Activated T-helper 1 cell treated with anti-CD3 and anti-CD28 coated beads, Interleukin-12 subunit alpha, Interleukin-12 subunit beta, Interleukin-2, Interleukin-4 antibody, amounts not matched to agents 30 ng/mL and 10 ng/mL and 1 ng/mL, durations not matched to agents 14 hours and 24 hours and 36 hours (primary cell): ENCODE data around the gene MS4A4E. TPM values are rescaled to one million over a fixed set of nuclear protein-coding genes. Genes with fewer than 3 reads are reported as not detected.

Experiments used
- DNase-seq: peaks from one replicate; pipeline ENCODE4 v3.0.0; 2021; ENCODE audit warnings: low spot score
- H3K27ac Mint-ChIP-seq: one replicate; pipeline ENCODE4 v1.8.0; 2021; ENCODE audit warnings: mild to moderate bottlenecking, mixed read lengths
- H3K27me3 Mint-ChIP-seq: one replicate; pipeline ENCODE4 v1.8.0; 2022; ENCODE audit warnings: mild to moderate bottlenecking, moderate library complexity, mixed read lengths; ENCODE audit not compliant: insufficient read depth
- H3K36me3 Mint-ChIP-seq: one replicate; pipeline ENCODE4 v1.8.0; 2021; ENCODE audit warnings: low read depth, mixed read lengths
- H3K4me1 Mint-ChIP-seq: one replicate; pipeline ENCODE4 v1.8.0; 2021; ENCODE audit warnings: low read depth, mixed read lengths
- H3K4me3 Mint-ChIP-seq: one replicate; pipeline ENCODE4 v1.8.0; 2021; ENCODE audit warnings: mild to moderate bottlenecking, moderate library complexity, mixed read lengths
- H3K9me3 Mint-ChIP-seq: one replicate; pipeline ENCODE4 v1.8.0; 2021; ENCODE audit warnings: mixed read lengths
- intact Hi-C: fragments of 100-400 bp; cut with micrococcal nuclease; formaldehyde crosslinking; loops from one replicate; pipeline ENCODE4 v1.15.1; 2024
- total RNA-seq: library from RNA; stranded (reverse); gene quantifications from 2 replicates; pipeline ENCODE4 v1.2.3, GENCODE V29; 2022

MS4A4E gene
- total RNA-seq, 1 donor from 2014 or later, result not detected

DNA sequence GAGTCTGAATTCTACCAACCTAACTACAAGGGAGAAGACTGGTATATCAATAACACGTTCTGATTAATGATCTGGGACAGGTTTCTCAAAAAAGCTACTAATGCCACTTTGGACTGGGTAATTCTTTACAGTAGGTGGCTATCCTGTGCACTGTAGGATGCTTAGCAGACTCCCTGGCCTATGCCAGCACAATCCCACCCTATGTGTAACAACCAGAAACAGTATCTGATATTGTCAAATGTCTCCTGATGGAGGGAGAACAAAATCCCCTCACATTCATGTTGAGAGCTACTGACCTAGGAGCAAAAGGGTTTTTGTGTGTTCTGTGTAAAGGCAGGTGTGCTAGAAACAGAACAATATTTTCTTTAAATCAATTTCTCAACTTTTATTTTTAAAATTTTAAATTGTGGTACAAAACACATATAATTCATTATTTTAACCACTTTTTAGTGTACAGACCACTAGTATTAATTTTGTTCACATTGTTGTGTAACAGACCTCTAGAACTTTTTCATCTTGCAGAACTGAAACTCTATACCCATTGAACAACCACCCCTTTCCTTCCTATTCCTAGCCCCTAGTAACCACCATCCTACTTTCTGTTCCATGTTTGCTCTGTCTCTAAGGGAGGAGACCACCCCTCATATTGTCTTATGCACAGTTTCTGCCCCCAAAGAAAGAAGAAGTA is 58.0 kb downstream of the MS4A4E start:
- Mint-ChIP-seq H3K27me3 (peaks cover 5% of the 10 kb centered on the region), H3K9me3 (no peaks in the 10 kb centered on the region), H3K36me3 (no peaks in the 10 kb centered on the region), H3K4me3 (no peak overlapping the region), H3K4me1 (no peaks in the 10 kb centered on the region), H3K27ac (no peak overlapping the region)
- intact Hi-C loops, result no loop called here
- no peak for DNase-seq

DNA sequence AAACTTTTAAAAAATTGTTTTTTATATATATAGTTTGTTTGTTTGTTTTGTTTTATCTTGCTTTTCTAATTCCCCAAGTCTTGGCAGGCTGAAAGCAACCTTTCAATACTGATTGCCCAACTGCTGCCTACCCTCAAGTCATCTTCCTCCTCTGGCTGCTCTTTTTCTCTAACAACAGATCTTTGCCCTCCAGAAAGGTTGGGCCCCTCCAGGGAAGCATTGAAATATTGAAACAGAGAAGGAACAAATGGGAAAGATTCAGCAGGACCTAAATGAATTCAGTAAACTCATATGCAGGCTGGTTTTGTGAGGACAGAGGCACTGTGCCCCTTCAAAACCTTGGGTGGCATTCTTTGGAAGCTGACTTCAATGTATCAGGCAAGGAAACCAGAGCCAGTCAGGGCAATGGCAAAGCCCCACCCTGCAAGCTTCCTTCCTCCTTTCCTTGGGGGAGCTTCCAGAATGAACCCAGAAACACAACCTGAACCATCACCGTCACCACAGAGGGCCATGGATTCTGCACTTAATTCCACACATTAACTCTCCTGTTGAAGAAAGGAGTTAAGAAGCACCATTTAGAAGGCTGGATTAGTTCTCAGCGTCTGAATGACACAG is 59.2 kb downstream of the MS4A4E start:
- H3K36me3 Mint-ChIP-seq, result no peaks in the 10 kb centered on the region
- H3K4me1 Mint-ChIP-seq, result no peaks in the 10 kb centered on the region
- intact Hi-C loops, result no loop called here
- H3K27me3 Mint-ChIP-seq, result peaks cover 7% of the 10 kb centered on the region
- no peak overlapping the region for H3K27ac Mint-ChIP-seq
- DNase-seq, result no peak
- no peaks in the 10 kb centered on the region for H3K9me3 Mint-ChIP-seq
- no peak overlapping the region for H3K4me3 Mint-ChIP-seq

DNA sequence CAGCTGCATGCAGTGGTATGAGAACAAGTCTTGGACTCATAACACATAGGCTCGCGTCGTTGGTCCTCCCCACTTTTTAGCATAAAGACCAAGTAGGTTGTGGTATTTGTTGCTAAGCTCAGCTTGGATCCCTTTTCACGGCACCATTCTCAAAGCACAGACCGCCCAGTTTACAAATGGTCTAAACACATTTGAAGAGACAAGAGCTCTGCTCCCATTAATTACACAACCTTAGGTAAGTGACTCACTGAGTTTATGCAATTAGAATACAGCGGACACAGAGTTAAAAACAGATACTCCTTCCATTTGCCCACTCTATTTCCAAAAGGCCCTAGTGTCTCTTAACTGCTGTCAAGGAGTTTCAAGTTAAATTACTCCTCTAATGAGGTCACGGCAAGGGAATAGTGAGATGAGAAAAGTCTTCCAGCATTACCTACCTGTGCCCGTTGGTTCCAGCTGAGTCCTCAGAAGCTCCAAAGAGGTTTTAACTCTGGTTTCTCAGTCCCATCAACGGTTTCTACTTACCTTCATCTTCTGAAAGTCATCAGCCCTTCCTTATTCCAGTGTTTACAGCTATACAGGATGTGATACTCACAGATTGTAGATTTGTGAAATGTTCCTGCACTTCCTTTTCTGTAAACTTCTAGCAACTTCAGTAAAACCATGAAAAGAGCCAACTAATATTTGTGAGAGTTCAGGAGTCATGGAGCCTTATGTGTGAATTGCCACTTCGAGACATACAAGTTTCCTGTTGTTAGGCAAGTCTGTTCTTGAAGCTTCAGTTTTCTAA is 60.2 kb downstream of the MS4A4E start, which contains the start of gene MS4A6A:
TSS of gene MS4A6A (minus strand) at position 543 of the 790 bp plus-strand sequence. CDS start 1,356 bp downstream, outside the sequence.
- H3K27ac Mint-ChIP-seq, result no peak within 1 kb of the TSS
- DNase-seq, result no peak
- H3K9me3 Mint-ChIP-seq, result no peaks in the 10 kb centered on the region
- intact Hi-C loops, result no loop called here
- no peaks in the 10 kb centered on the region for H3K36me3 Mint-ChIP-seq
- H3K4me1 Mint-ChIP-seq, result no peaks in the 10 kb centered on the region
- H3K4me3 Mint-ChIP-seq, result no peak within 1 kb of the TSS
- H3K27me3 Mint-ChIP-seq, result peaks cover 7% of the 10 kb centered on the region

DNA sequence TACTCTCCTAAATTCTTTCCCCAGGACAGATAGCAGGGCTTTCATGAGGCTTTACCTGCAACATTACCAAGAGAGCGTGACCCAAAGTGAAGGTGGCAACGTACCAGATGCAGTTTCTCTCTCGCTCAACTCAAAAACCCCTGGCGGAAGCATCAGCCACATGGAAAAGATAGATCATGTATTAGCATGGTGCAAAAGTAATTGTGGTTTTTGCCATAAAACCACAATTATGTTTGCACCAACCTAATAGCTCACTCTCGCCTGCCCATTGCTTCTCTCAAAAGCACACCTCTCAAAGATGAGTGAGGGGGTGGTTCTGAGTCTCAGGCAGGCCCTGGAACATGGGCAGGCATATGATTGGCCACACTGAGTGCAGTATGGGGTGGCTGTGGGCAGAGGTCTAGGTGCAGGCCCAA is 67.1 kb downstream of the MS4A4E start:
- DNase-seq, result no peak
- Mint-ChIP-seq H3K9me3 (peaks cover 3% of the 10 kb centered on the region), H3K27me3 (peaks cover 4% of the 10 kb centered on the region), H3K36me3 (no peaks in the 10 kb centered on the region), H3K4me3 (no peak overlapping the region), H3K4me1 (no peaks in the 10 kb centered on the region), H3K27ac (no peak overlapping the region)
- intact Hi-C loops, result no loop called here

DNA sequence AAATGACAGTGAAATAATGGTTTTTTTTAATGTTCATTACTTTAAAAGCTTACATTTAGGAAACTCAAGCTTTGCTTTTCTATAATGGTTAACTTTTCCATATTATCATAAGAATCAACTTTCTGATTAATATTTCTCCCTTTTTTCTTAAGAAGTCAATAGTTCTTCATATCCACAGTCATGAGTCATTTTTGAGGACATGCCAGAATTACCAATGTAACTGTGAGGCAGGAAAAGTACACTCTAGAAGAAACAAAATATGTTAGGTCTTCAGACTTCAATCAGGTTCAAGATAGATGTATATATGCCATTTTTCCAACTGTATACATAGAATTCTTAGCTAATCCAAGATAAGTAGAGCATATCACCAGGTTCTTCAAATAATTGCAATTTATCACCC is 70.9 kb downstream of the MS4A4E start:
- Mint-ChIP-seq H3K36me3 (no peaks in the 10 kb centered on the region), H3K4me1 (no peaks in the 10 kb centered on the region), H3K27me3 (peaks cover 2% of the 10 kb centered on the region), H3K9me3 (peaks cover 24% of the 10 kb centered on the region), H3K27ac (no peak overlapping the region), H3K4me3 (no peak overlapping the region)
- no peak for DNase-seq
- intact Hi-C loops, result no loop called here

DNA sequence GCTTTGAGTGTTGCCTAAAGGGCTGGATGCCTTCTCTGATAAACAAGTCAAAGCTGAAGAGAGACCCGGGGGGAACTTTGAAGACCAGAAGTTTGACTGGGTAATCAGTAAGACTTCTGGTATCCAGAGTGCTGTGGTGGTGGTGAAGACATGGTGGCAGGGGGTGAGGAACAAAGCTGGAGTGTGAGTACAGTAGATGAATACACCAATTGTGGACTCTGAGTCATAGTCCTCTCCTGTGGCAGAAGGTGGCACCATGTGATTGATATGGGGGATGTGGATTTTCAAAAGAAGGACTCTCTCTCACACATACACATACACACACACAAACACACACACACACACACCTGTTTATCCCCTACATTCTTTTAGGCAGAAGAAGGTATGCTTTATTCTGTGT is 72.4 kb downstream of the MS4A4E start:
- H3K27me3 Mint-ChIP-seq, result peaks cover 2% of the 10 kb centered on the region
- no peak overlapping the region for H3K27ac Mint-ChIP-seq
- no peak overlapping the region for H3K4me3 Mint-ChIP-seq
- no peaks in the 10 kb centered on the region for H3K4me1 Mint-ChIP-seq
- no peak for DNase-seq
- H3K36me3 Mint-ChIP-seq, result no peaks in the 10 kb centered on the region
- peaks cover 27% of the 10 kb centered on the region for H3K9me3 Mint-ChIP-seq
- intact Hi-C loops, result no loop called here

DNA sequence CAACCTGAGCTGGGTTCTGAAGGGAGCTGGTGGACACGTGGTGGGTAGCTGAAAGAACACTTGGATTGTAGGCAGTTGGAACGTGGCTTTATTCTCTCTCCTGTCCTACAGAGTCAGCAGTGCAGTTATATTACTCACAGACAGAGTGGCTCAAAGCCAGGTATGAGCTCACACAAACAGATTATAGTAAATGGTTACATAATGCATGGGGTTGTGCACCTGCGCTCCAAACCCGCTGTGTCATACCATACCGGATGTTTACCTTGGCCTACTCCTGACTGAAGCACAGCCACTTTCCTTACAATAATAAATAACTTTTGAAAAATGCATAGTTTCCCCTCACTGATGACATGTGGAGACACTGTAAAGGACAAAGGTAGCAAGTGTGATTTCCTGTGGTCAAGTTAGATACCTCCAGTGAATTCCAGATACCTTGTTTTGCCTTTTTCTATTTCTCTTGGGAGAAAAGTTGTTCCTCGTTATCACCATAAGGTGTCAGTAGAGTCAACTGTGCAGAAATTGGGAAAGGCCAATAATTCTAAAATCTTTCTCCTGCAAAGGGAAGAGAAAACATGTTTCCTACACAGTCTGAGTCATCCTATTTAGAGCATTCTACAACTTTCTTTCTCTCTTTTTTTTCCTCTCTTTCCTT is 73.5 kb downstream of the MS4A4E start:
- Mint-ChIP-seq H3K4me3 (no peak overlapping the region), H3K4me1 (peaks cover 5% of the 10 kb centered on the region), H3K9me3 (peaks cover 32% of the 10 kb centered on the region), H3K27me3 (no peaks in the 10 kb centered on the region), H3K27ac (no peak overlapping the region), H3K36me3 (no peaks in the 10 kb centered on the region)
- DNase-seq, result no peak
- intact Hi-C loops, result no loop called here

DNA sequence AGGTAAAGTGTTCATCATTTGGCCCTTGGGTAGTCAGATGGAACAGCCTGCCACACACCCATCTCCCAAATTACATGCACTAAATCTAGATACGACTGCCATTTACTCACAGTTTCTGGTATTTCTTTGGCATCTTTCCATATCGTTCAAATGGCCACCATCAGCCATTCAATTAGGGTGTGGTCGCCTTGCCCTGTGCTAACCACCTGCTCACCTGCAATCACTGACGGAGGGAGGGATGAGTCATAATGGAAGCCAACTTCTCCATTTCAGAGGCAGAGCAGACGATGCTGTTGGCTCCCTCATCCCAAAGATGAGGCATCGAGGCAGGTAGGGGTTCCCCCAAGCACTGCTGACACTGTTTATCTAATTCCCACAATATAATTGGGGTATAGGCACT is 74.6 kb downstream of the MS4A4E start:
- H3K27me3 Mint-ChIP-seq, result no peaks in the 10 kb centered on the region
- no peak for DNase-seq
- peaks cover 37% of the 10 kb centered on the region for H3K9me3 Mint-ChIP-seq
- peaks cover 5% of the 10 kb centered on the region for H3K4me1 Mint-ChIP-seq
- no peak overlapping the region for H3K4me3 Mint-ChIP-seq
- intact Hi-C loops, result no loop called here
- H3K27ac Mint-ChIP-seq, result no peak overlapping the region
- no peaks in the 10 kb centered on the region for H3K36me3 Mint-ChIP-seq

DNA sequence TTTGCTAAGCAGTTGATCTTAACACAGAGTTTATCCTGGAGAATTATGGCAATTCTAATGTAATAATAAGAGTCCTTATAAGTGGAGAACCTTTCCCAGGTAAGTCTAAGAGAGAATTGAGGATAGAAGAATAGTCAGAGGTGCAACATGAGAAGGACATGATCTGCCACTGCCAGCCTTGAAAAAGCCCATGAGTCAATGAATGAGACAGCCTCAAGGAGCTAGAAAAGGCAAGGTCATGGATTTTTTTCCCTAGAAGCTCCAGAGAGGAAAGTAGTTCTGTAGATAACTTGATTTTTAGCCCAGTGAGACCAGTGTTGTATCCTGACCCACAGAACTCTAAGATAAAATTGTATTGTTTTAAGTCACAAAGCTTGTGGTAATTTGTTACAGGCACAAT is 77.0 kb downstream of the MS4A4E start:
- Mint-ChIP-seq H3K36me3 (no peaks in the 10 kb centered on the region), H3K4me1 (peaks cover 5% of the 10 kb centered on the region), H3K27me3 (no peaks in the 10 kb centered on the region), H3K27ac (no peak overlapping the region), H3K9me3 (peaks cover 34% of the 10 kb centered on the region), H3K4me3 (no peak overlapping the region)
- DNase-seq, result no peak
- intact Hi-C loops, result no loop called here

DNA sequence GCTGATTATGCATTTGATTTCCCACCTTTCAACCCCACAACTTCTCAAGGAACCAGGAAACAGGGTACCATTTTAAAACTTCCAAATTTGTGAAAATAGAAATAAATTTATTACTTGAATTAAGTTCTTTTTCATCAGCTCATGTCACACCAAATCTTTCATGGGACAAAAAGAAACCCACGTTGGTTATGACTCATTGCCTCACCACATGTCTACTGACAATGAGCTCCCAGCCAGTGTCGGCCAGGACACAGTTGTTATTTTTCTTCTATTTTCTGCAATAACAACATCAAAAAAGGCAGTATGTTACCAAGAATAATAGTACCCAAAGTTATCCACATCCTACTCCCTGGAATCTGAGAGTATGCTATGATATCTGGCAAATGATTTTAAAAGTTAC is 77.4 kb downstream of the MS4A4E start:
- Mint-ChIP-seq H3K4me3 (no peak overlapping the region), H3K9me3 (peaks cover 30% of the 10 kb centered on the region), H3K36me3 (no peaks in the 10 kb centered on the region), H3K4me1 (peaks cover 5% of the 10 kb centered on the region), H3K27me3 (no peaks in the 10 kb centered on the region), H3K27ac (no peak overlapping the region)
- DNase-seq, result no peak
- intact Hi-C loops, result no loop called here

DNA sequence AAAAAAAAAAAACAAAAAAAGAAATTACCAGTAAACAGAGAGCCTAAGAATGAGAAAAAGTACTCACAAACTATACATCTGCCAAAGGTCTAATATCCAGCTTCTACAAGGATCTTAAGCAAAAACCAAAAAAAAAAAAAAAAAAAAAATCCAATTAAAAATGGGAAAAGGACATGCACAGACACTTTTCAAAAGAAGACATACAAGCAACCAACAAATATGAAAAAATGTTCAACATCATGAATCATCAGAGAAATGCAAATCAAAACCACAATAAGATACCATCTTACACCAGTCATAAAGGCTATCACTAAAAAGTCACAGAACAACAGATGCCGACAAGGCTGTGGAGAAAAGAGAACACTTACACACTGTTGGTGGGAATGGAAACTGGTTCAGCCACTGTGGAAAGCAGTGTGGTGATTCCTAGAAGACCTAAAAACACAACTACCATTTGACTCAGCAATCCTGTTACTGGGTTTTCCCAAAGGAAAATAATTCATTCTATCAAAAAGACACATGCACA is 78.3 kb downstream of the MS4A4E start:
- no peaks in the 10 kb centered on the region for H3K36me3 Mint-ChIP-seq
- no peak for DNase-seq
- H3K4me1 Mint-ChIP-seq, result peaks cover 5% of the 10 kb centered on the region
- H3K27me3 Mint-ChIP-seq, result no peaks in the 10 kb centered on the region
- intact Hi-C loops, result no loop called here
- peak overlapping the region; percentile 29 for H3K27ac Mint-ChIP-seq
- H3K4me3 Mint-ChIP-seq, result no peak overlapping the region
- peaks cover 22% of the 10 kb centered on the region for H3K9me3 Mint-ChIP-seq

DNA sequence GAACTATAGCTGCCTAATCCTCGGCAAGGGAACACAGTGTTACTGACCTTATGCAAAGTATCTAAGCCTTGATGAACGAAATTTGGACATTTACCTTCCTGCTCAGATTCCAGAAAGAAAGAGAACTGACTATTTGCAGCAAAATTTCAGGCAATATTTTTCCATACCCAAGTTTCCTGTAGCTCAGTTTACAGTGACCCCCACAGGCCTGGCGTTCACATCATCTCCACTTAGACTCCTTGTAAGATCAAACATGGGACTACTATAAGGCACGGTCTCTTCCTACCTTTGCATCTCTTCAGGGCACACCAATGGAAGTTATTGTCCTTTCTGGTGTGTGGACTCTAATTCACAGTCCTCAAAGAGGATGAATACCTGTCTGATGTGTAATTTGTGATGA is 81.2 kb downstream of the MS4A4E start:
- Mint-ChIP-seq H3K27me3 (no peaks in the 10 kb centered on the region), H3K4me3 (no peak overlapping the region), H3K36me3 (no peaks in the 10 kb centered on the region), H3K27ac (no peak overlapping the region), H3K4me1 (peaks cover 5% of the 10 kb centered on the region), H3K9me3 (peaks cover 13% of the 10 kb centered on the region)
- no peak for DNase-seq
- intact Hi-C loops, result no loop called here
